Bronchial epithelial cell (primary cell): ENCODE measurements around the gene PSENEN. TPM values are rescaled to one million over a fixed set of nuclear protein-coding genes. Genes with fewer than 3 reads are reported as not detected.
"Not testable (repeated sequence)": the region's sequence is repeated elsewhere in the genome, so short reads cannot be mapped to it uniquely, and the experiment has no call there.

Experiments
- DNase-seq: peaks from one replicate; pipeline ENCODE4 v3.0.0-alpha.2; 2010; ENCODE audit warnings: low read depth
- FAIRE-seq: peaks from 2 replicates; lab custom pipeline; 2011; peaks lifted over from hg19 to GRCh38; lab: Jason Lieb, UNC
- H3K27me3 ChIP-seq: 2 replicates; pipeline ENCODE4 v1.5.1; 2011; ENCODE audit warnings: low read length; ENCODE audit not compliant: control insufficient read depth, insufficient read depth
- H3K36me3 ChIP-seq: 2 replicates; pipeline ENCODE4 v1.5.1; 2011; ENCODE audit warnings: low read length; ENCODE audit not compliant: control insufficient read depth, insufficient read depth
- H3K4me3 ChIP-seq: 2 replicates; pipeline ENCODE4 v1.5.1; 2011; ENCODE audit warnings: mild to moderate bottlenecking, low read depth, low read length, control low read depth
- total RNA-seq: library from RNA; depleted of rRNA; stranded (reverse); fragments of >200 nt; gene quantifications from 2 replicates; pipeline ENCODE4 v1.2.1, GENCODE V29; 2014
- TF ChIP-seq, protein P1 (sequence below): IDR thresholded peaks from 2 replicates; pipeline ENCODE4 v1.5.1; 2011; ENCODE audit warnings: mild to moderate bottlenecking, moderate library complexity, low read length, control low read depth, inconsistent platforms; ENCODE audit not compliant: insufficient read depth, severe bottlenecking

The PSENEN gene
- total RNA-seq, 1 donor from 2014 or later, result 7.9 TPM

DNA sequence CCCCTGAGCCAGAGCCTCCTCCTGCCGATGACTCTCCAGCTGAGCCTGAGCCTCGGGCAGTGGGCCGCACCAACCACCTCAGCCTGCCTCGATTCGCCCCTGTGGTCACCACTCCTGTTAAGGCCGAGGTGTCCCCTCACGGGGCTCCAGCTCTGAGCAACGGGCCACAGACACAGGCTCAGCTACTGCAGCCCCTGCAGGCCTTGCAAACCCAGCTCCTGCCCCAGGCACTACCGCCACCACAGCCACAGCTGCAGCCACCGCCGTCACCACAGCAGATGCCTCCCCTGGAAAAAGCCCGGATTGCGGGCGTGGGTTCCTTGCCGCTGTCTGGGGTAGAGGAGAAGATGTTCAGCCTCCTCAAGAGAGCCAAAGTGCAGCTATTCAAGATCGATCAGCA, 24.1 kb upstream of the PSENEN start:
- Histone ChIP-seq H3K36me3 (peaks cover 46% of the 10 kb centered on the region), H3K4me3 (no peak overlapping the region), H3K27me3 (no peaks in the 10 kb centered on the region)
- TF ChIP-seq, protein P1, sequence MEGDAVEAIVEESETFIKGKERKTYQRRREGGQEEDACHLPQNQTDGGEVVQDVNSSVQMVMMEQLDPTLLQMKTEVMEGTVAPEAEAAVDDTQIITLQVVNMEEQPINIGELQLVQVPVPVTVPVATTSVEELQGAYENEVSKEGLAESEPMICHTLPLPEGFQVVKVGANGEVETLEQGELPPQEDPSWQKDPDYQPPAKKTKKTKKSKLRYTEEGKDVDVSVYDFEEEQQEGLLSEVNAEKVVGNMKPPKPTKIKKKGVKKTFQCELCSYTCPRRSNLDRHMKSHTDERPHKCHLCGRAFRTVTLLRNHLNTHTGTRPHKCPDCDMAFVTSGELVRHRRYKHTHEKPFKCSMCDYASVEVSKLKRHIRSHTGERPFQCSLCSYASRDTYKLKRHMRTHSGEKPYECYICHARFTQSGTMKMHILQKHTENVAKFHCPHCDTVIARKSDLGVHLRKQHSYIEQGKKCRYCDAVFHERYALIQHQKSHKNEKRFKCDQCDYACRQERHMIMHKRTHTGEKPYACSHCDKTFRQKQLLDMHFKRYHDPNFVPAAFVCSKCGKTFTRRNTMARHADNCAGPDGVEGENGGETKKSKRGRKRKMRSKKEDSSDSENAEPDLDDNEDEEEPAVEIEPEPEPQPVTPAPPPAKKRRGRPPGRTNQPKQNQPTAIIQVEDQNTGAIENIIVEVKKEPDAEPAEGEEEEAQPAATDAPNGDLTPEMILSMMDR, result no peak
- FAIRE-seq (no peak), DNase-seq (no peak)

DNA sequence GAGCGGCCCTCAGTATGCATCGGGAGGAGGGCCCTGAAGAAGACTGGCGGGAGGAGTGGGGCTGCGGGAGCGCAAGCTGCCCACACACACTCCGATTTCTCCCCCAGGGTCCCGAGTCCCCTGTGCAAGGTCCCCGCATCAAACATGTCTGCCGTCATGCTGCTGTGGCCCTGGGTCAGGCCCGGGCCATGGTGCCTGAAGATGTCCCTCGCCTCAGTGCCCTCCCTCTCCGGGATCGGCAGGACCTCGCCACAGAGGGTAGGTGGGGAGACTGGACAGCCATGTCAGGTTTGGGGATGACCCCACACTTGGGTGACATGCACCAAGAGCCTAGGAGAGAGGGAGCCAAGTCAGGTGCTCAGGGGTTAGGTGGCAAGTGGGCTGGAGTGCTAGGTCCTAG, 23.0 kb upstream of the PSENEN start:
- Histone ChIP-seq H3K4me3 (no peak overlapping the region), H3K27me3 (no peaks in the 10 kb centered on the region), H3K36me3 (peaks cover 50% of the 10 kb centered on the region)
- FAIRE-seq (no peak), DNase-seq (no peak)
- TF ChIP-seq, protein P1, result no peak

DNA sequence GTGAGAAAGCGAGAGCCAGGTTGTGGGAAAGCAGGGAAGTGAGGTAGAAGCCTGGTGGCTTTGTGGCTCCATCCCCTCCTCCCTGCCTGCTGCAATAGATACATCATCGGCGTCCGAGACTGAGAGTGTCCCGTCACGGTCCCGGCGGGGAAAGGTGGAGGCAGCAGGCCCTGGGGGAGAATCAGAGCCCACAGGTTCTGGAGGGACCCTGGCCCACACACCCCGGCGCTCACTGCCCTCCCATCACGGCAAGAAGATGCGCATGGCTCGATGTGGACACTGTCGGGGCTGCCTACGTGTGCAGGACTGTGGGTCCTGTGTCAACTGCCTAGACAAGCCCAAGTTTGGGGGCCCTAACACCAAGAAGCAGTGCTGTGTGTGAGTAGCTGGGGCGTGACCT, 22.6 kb upstream of the PSENEN start:
- TF ChIP-seq, protein P1, result no peak
- H3K27me3 ChIP-seq, result no peaks in the 10 kb centered on the region
- FAIRE-seq (no peak), DNase-seq (no peak)
- H3K36me3 ChIP-seq, result peaks cover 54% of the 10 kb centered on the region
- no peak overlapping the region for H3K4me3 ChIP-seq

DNA sequence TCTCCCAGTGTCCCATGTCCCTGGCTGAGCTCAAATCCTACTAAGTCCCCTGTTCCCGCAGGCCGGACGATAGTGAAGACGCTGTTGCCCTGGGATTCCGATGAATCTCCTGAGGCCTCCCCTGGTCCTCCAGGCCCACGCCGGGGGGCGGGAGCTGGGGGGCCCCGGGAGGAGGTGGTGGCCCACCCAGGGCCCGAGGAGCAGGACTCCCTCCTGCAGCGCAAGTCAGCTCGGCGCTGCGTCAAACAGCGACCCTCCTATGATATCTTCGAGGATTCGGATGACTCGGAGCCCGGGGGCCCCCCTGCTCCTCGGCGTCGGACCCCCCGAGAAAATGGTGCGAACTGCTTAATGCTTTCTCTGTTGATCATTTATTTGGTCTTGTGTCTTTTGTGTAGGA, 21.8 kb upstream of the PSENEN start:
- Histone ChIP-seq H3K4me3 (no peak overlapping the region), H3K27me3 (no peaks in the 10 kb centered on the region), H3K36me3 (peaks cover 60% of the 10 kb centered on the region)
- FAIRE-seq (no peak), DNase-seq (no peak)
- TF ChIP-seq, protein P1, result no peak

DNA sequence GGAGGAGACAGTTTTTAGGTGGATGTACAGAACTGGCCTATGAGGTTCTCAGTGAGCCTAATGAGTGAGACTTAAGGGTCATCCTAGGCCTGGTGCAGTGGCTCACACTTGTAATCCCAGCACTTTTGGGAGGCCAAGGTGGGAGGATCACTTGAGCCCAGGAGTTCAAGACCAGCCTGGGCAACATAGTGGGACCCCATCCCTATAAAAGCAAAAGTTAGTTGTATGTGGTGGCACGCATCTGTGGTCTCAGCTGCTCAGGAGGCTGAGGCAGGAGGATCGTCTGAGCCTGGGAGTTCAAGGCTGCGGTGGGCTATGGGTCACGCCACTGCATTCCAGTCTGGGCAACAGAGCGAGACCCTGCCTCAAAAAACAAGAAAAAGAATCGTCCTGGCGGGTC, 21.3 kb upstream of the PSENEN start:
- not testable (repeated sequence) for H3K27me3 ChIP-seq, H3K4me3 ChIP-seq, DNase-seq, FAIRE-seq
- peaks cover 62% of the 10 kb centered on the region for H3K36me3 ChIP-seq

DNA sequence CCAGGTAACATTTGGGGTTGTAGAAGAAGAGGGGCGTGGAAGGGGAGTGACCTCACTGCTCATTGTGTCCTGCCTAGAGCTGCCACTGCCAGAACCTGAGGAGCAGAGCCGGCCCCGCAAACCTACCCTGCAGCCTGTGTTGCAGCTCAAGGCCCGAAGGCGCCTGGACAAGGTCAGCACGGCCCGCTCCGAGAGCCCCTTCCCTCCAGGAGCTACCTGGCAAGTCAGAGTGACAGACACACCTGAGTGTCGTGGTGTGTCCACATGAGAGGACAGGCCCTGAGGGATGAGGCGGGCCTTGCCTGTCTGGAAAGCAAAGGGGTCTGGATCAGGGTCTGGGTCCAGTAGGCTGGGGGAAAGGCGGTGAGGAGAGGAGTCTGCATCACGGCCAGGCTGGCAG, 20.9 kb upstream of the PSENEN start:
- Histone ChIP-seq H3K4me3 (no peak overlapping the region), H3K36me3 (peaks cover 62% of the 10 kb centered on the region), H3K27me3 (no peaks in the 10 kb centered on the region)
- no peak for DNase-seq
- TF ChIP-seq, protein P1, result no peak
- FAIRE-seq, result no peak
